IPS DF 6.9 (cell line): ENCODE data around the gene GOLGA1.

Source experiments
- DNase-seq: peaks from one replicate; pipeline ENCODE4 v3.0.0-alpha.2; 2013; ENCODE audit warnings: low read depth, low spot score
- H3K27ac ChIP-seq: one replicate; pipeline ENCODE4 v1.5.1; 2013; ENCODE audit warnings: low read length, control low read depth
- H3K27me3 ChIP-seq: 2 replicates; pipeline ENCODE4 v1.6.1; 2013; ENCODE audit warnings: mild to moderate bottlenecking, low read length; ENCODE audit not compliant: control insufficient read depth, insufficient read depth
- H3K36me3 ChIP-seq: 2 replicates; pipeline ENCODE4 v1.6.1; 2013; ENCODE audit warnings: low read length; ENCODE audit not compliant: control insufficient read depth, insufficient read depth
- H3K4me1 ChIP-seq: 2 replicates; pipeline ENCODE4 v1.6.1; 2013; ENCODE audit warnings: low read length; ENCODE audit not compliant: control insufficient read depth, insufficient read depth
- H3K4me3 ChIP-seq: 2 replicates; pipeline ENCODE4 v1.5.1; 2013; ENCODE audit warnings: mild to moderate bottlenecking, low read length
- H3K9me3 ChIP-seq: 2 replicates; pipeline ENCODE4 v1.6.1; 2013; ENCODE audit warnings: low read length, inconsistent platforms; ENCODE audit not compliant: control insufficient read depth, insufficient read depth
- WGBS: extraction: QIAGEN DNeasy Blood & Tissue Kit; methylation state at CpG from one replicate; pipeline ENCODE4 v1.1.7; 2013; ENCODE audit warnings: mixed read lengths, missing lambda C conversion rate; ENCODE audit not compliant: insufficient read length, insufficient coverage; 5-methylcytosine and 5-hydroxymethylcytosine counted together

GOLGA1 gene

DNA sequence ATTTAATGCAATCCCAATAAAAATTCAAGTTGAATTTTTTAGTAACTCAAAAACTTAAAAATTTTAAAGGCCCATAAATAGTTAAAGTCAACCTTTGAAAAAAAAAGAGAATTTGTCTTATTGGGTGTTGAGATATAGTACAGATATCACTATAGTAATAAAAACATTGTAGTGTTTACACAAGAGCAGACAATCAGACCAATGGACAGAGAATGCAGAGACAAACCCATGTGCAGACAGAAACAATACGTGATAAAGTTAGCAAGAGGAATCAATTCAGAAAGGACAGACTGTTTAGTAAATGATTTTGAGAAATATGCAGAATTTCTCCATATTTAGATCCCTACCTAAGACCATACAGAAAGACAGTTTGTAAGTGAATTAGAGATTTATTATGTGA, 33.9 kb downstream of the GOLGA1 start:
- DNase-seq = no peak
- Histone ChIP-seq H3K27ac (no peak overlapping the region), H3K36me3 (no peaks in the 10 kb centered on the region)

DNA sequence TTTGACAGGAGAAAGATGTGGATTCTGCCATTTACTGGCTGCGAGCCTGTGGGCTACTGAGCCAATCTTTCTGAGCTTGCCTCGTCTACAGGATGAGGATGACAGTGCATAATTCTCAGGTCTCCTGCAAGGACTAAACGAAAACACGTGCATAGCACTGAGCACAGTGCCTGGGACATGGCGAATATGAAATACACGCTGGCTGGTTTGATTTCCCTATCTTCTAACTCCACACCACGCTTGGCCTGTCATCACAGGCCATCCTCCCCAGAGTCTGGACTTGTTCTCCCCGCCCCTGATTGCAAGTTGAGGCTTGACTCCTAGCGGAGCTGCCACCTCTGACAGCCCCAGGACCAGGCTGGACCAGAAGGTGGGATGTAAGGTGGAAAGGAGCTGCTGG, 41.0 kb downstream of the GOLGA1 start:
- no peaks in the 10 kb centered on the region for H3K27me3 ChIP-seq
- WGBS = no CpG with 5 or more reads among the region's 9 CpGs
- no peaks in the 10 kb centered on the region for H3K36me3 ChIP-seq
- H3K27ac ChIP-seq = no peak overlapping the region
- no peak for DNase-seq
- peaks cover 2% of the 10 kb centered on the region; the same call in 1 of the 2 replicates for H3K4me1 ChIP-seq
- H3K4me3 ChIP-seq = no peak overlapping the region
- no peaks in the 10 kb centered on the region for H3K9me3 ChIP-seq

More for the DNA sequence above, 33.9 kb downstream of the GOLGA1 start:
- Histone ChIP-seq H3K9me3 (no peaks in the 10 kb centered on the region), H3K4me3 (no peak overlapping the region), H3K27me3 (no peaks in the 10 kb centered on the region), H3K4me1 (no peaks in the 10 kb centered on the region)
- no CpG with 5 or more reads among the region's 1 CpG for WGBS

DNA sequence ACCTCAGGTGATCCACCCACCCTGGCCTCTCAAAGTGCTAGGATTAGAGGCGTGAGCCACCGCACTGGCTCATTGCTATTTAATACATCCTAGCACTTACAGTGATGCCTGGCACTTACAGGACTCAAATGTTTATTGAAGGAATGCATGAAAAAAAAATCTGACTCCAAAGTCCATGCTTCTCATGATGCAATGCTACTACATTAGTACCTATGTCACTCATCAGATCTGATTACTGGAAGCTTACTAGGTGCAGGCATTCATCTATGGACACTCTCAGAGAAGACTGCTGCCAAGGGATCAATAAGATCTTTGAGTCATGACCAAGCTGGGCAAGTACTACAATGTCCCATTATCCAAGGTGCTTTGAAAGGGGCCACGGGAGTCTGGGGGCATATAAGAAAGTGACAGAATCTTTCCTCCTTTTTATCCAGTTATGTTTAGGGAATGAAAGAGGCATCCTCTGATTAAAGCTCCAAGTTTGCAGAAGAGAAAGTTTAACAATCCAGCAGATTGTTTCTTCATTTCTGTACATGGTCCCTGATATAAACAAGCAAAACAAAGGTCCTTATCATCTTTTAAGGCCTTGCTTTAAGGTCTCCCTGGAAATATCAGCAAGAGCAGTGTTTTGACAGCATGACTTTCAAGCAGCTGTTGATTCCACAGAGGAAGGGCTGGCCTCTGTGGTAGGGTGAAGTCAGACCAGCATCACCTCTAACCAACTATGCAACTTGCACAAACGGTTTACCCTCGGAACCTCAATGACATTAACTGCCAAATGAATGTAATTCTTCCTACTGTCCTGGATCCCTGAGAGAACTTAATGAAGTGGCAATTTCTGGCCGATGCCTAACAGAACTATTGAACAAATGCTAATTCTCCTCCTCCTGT, 43.1 kb downstream of the GOLGA1 start:
- no peaks in the 10 kb centered on the region for H3K9me3 ChIP-seq
- WGBS = no CpG with 5 or more reads among the region's 6 CpGs
- DNase-seq = no peak
- no peaks in the 10 kb centered on the region for H3K36me3 ChIP-seq
- no peaks in the 10 kb centered on the region for H3K27me3 ChIP-seq
- H3K4me1 ChIP-seq = peaks cover 2% of the 10 kb centered on the region; the same call in 1 of the 2 replicates
- no peak overlapping the region for H3K4me3 ChIP-seq
- H3K27ac ChIP-seq = no peak overlapping the region

DNA sequence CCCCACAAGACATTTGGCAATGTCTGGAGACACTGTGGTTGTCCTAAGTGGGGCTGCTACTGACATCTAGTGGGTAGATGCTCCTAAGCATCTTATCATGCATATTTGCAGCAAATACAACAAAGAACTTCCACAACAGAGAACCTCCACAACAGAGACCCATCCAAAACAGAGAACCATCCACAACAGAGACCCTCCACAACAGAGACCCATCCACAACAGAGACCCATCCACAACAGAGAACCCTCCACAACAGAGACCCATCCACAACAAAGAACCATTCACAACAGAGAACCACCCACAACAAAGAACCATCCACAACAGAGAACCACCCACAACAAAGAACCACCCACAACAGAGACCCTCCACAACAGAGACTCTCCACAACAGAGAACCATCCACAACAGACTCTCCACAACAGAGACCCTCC, 46.1 kb downstream of the GOLGA1 start:
- H3K36me3 ChIP-seq = no peaks in the 10 kb centered on the region
- H3K27ac ChIP-seq = no peak overlapping the region
- no peak overlapping the region for H3K4me3 ChIP-seq
- no peaks in the 10 kb centered on the region for H3K4me1 ChIP-seq
- DNase-seq = peak; percentile 54
- H3K27me3 ChIP-seq = no peaks in the 10 kb centered on the region
- no peaks in the 10 kb centered on the region for H3K9me3 ChIP-seq

DNA sequence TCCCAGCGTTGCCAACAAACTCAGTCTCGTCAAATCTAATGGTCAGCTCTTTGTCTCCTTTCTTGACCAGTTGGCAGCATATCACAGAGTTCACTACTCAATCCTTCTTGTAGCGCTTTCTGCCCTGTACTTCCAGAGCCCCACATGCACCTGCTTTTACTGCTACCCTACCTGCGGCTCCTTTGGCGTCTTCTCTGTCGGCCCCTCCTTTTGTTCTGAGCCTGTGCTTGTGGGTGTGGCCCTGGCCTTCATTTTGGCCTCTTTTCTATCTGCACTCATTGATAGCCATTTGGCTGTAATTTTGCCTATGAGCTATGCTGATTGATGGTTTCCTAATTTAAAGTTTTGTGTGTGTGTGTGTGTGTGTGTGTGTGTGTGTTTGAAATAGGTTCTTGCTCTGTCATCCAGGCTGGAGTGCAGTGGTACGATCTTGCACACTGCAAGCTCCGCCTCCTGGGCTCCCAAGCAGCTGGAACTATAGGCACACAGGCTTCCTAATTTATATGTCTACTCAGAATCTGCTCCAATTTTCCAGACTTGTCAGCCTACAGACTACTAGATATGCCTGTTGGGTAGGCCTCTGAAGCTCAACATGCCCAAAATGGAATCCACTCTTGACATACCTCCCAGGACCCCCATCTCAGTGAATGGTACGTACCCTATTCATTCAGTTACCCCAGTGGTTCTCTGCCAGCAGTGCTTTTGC, 46.7 kb downstream of the GOLGA1 start:
- Histone ChIP-seq H3K36me3 (no peaks in the 10 kb centered on the region), H3K4me1 (no peaks in the 10 kb centered on the region), H3K4me3 (no peak overlapping the region), H3K27me3 (no peaks in the 10 kb centered on the region), H3K9me3 (no peaks in the 10 kb centered on the region), H3K27ac (no peak overlapping the region)
- WGBS = no CpG with 5 or more reads among the region's 9 CpGs
- DNase-seq = no peak

DNA sequence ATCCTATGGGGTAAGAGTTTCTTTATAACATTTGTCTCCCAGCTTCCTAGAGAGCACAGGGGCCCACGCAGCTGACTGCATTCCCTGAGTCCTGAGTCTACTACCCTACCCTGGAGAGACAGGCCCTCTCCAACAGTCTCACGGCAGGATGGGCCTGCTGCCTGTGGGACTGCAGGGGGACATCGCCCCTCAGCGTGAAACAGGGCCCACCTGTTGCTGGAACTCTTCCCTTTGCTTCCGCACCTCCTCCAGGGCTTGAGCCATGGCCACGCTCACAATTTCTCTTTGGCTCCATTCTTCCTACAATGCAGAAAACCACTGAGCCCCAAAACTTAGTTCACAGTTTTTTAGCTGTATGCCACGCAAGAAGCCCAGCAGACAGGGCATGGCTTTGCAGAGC, 50.7 kb downstream of the GOLGA1 start:
- H3K4me1 ChIP-seq = no peaks in the 10 kb centered on the region; the same call in 1 of the 2 replicates
- H3K36me3 ChIP-seq = no peaks in the 10 kb centered on the region; the same call in 1 of the 2 replicates
- no CpG with 5 or more reads among the region's 7 CpGs for WGBS
- no peak overlapping the region for H3K27ac ChIP-seq
- no peaks in the 10 kb centered on the region for H3K27me3 ChIP-seq
- H3K4me3 ChIP-seq = no peak overlapping the region
- DNase-seq = no peak
- no peaks in the 10 kb centered on the region for H3K9me3 ChIP-seq

DNA sequence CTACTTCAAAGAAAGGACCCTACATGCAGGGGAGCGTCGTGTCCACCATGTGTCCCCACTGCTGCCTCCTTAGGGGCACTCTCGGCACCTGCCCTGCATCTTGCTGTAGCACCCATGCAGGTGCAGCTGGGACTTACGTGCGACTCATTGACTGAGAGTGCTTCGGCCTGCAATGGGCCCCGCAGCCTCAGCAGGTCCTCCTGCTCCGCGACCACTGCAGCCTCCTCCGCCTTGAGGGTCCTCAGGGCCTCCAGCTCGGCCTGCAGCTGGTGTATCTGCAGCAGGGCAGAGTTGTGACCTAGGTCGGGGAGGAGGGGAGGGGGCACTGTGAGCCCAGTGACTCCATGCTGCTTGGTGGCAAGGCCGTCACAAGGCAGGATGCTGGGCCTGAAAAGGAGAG, 51.9 kb downstream of the GOLGA1 start:
- no CpG with 5 or more reads among the region's 13 CpGs for WGBS
- H3K4me3 ChIP-seq = no peak overlapping the region
- no peak overlapping the region for H3K27ac ChIP-seq
- no peaks in the 10 kb centered on the region; the same call in 1 of the 2 replicates for H3K36me3 ChIP-seq
- H3K4me1 ChIP-seq = no peaks in the 10 kb centered on the region; the same call in 1 of the 2 replicates
- no peak for DNase-seq
- no peaks in the 10 kb centered on the region for H3K27me3 ChIP-seq
- H3K9me3 ChIP-seq = no peaks in the 10 kb centered on the region

DNA sequence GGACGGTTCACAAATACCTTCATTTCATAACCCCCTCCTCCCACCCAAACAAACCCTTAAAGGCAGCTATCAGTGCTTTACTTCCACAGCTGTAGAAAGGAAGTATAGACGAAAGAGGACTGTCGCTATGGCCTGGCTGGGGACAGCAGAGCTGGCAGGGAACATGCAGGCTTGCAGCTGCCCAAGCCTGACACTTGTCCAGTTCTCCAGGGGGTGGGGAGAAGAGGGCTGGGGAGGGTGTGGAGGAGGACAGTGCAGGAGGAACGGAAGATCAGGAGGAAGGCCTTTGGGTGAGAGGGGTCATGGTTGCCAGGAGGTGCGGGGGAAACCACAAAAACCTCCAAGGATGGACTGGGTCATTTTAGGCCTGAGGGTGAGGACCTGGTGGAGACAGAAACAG, 53.1 kb downstream of the GOLGA1 start:
- Histone ChIP-seq H3K36me3 (no peaks in the 10 kb centered on the region; the same call in 1 of the 2 replicates), H3K27ac (no peak overlapping the region), H3K4me3 (no peak overlapping the region), H3K9me3 (no peaks in the 10 kb centered on the region), H3K4me1 (no peaks in the 10 kb centered on the region; the same call in 1 of the 2 replicates), H3K27me3 (no peaks in the 10 kb centered on the region)
- no CpG with 5 or more reads among the region's 5 CpGs for WGBS
- DNase-seq = no peak

DNA sequence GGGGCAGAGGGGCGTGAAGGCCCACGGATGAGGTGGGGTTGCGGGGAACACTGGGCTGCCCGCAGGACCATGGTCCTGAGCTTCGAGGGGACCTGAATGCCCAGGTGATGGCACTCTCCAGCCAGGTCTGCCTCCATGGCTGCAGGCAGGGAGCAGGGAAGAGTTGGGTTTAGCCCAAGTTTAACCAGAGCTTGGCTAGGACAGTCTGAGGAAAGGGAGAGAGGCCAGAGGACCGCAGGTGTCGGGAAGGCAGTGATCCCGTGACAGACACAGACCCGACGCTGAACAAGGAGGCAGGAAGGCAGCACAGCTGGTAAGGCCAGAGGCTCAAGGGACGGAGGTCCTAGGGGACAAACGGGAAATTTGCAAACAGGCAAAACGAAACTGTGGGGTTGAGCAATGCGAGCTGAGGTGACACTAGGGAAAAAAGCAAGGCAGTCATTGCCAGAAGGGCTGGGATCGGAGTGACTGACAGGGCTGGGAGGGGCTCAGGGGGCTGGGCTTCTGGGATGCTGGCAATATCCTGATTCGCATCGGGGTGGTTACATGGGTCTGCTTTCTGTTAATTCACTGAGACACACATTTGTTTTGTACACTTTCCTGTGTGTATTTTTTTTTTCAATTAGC, 53.9 kb downstream of the GOLGA1 start:
- H3K27ac ChIP-seq = no peak overlapping the region
- H3K4me3 ChIP-seq = no peak overlapping the region
- no CpG with 5 or more reads among the region's 17 CpGs for WGBS
- no peaks in the 10 kb centered on the region for H3K9me3 ChIP-seq
- no peaks in the 10 kb centered on the region for H3K27me3 ChIP-seq
- no peak for DNase-seq
- no peaks in the 10 kb centered on the region; the same call in 1 of the 2 replicates for H3K36me3 ChIP-seq
- H3K4me1 ChIP-seq = peaks cover 2% of the 10 kb centered on the region; the same call in 1 of the 2 replicates

DNA sequence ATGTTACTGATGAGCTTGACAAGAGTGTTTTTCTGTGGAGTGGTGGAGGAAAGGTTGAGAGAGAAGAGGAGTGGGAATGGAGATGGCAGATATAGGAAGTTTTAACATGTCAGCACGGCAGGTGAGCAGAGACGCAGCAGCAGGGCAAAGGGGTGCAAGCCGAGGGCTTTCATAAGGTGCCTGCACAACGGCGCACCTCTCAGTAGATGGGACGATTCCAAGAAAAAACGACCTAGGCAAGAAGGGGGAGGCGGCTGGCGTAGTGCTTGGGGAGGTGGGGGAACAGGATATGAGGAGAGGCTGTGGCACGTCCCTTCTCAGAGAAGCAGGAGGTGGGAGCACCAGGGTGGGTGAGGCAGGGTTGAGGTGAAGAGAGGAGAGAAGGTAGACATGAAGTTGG, 54.4 kb downstream of the GOLGA1 start:
- Histone ChIP-seq H3K4me1 (peaks cover 2% of the 10 kb centered on the region; the same call in 1 of the 2 replicates), H3K27ac (no peak overlapping the region), H3K4me3 (no peak overlapping the region), H3K9me3 (no peaks in the 10 kb centered on the region), H3K27me3 (no peaks in the 10 kb centered on the region), H3K36me3 (no peaks in the 10 kb centered on the region; the same call in 1 of the 2 replicates)
- DNase-seq = no peak
- whole genome bisulfite sequencing = no CpG with 5 or more reads among the region's 10 CpGs
